ENCODE results near the gene EIF6.

DNA sequence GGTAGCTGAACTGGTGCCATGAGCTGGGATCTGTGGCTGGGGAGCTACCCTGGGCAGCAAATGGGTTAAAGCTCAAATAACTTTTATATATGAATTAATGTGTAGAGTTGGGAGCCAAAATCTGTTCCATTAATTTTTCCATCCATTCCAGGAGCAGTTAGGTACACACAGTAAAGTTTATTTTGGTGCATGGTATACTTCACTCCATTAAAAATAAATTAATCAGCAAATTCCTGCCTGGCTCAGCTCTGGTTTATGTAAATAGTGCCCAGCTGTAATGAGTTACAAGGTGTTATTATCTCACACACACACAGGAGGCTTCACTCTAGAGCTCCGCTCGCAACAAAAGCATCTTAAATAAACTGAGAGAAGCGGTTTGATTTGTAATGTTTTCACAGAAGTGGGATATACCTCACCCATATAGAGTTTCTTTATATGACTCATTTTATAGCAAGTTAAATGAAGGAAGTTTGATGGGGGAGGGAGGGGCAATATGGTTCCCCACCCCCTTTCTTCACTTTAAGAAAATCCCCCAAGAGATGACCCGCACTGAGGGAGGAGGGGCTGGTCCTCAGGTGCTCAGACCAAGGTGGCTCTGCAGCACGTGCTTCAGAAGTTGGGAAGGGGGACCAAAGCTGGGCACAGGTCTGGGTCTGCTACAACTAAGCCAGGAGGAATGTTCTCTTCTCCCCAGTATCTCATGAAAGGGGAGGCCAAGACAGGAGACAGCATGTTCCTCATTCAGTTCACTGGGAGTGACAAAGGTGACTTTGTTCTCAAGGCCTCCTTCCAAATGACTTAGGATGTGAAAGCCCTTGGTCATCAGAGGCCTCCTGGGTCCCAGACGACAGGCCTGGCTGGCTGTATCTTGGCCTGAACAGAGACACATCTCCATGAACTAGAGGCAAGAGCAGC lies 18.1 kb upstream of the EIF6 start:
- TF ChIP-seq, protein P1, sequence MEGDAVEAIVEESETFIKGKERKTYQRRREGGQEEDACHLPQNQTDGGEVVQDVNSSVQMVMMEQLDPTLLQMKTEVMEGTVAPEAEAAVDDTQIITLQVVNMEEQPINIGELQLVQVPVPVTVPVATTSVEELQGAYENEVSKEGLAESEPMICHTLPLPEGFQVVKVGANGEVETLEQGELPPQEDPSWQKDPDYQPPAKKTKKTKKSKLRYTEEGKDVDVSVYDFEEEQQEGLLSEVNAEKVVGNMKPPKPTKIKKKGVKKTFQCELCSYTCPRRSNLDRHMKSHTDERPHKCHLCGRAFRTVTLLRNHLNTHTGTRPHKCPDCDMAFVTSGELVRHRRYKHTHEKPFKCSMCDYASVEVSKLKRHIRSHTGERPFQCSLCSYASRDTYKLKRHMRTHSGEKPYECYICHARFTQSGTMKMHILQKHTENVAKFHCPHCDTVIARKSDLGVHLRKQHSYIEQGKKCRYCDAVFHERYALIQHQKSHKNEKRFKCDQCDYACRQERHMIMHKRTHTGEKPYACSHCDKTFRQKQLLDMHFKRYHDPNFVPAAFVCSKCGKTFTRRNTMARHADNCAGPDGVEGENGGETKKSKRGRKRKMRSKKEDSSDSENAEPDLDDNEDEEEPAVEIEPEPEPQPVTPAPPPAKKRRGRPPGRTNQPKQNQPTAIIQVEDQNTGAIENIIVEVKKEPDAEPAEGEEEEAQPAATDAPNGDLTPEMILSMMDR (conservative IDR thresholded peaks at IDR 0.05; ENCODE audit: low read length) = no peak
- TF ChIP-seq EZH2phosphoT487 (IDR thresholded peaks at IDR 0.05; ENCODE audit: borderline replicate concordance, low read depth, low read length) = no peak
